HL-60 (cell line): ENCODE measurements around the gene MALRD1.

Source experiments
- GABPA ChIP-seq: IDR thresholded peaks from 2 replicates; pipeline ENCODE4 v1.6.1; 2012; ENCODE audit warnings: low read depth
- POLR2AphosphoS5 ChIP-seq: IDR thresholded peaks from 2 replicates; pipeline ENCODE4 v1.6.1; 2012; ENCODE audit warnings: low read depth
- REST ChIP-seq: IDR thresholded peaks from 2 replicates; pipeline ENCODE4 v1.6.1; 2012; ENCODE audit warnings: low read depth; ENCODE audit not compliant: insufficient replicate concordance
- SPI1 ChIP-seq: IDR thresholded peaks from 2 replicates; pipeline ENCODE4 v1.6.1; 2012; ENCODE audit warnings: low read depth, mild to moderate bottlenecking, borderline replicate concordance
- TF ChIP-seq, protein P1 (sequence below): IDR thresholded peaks from one replicate; pipeline ENCODE4 v1.5.1; 2011; ENCODE audit warnings: low read length, control low read depth, inconsistent platforms; ENCODE audit not compliant: insufficient read depth

- TF ChIP-seq, protein P1, sequence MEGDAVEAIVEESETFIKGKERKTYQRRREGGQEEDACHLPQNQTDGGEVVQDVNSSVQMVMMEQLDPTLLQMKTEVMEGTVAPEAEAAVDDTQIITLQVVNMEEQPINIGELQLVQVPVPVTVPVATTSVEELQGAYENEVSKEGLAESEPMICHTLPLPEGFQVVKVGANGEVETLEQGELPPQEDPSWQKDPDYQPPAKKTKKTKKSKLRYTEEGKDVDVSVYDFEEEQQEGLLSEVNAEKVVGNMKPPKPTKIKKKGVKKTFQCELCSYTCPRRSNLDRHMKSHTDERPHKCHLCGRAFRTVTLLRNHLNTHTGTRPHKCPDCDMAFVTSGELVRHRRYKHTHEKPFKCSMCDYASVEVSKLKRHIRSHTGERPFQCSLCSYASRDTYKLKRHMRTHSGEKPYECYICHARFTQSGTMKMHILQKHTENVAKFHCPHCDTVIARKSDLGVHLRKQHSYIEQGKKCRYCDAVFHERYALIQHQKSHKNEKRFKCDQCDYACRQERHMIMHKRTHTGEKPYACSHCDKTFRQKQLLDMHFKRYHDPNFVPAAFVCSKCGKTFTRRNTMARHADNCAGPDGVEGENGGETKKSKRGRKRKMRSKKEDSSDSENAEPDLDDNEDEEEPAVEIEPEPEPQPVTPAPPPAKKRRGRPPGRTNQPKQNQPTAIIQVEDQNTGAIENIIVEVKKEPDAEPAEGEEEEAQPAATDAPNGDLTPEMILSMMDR = no peak
- TF ChIP-seq REST (no peak), POLR2AphosphoS5 (no peak), GABPA (no peak), SPI1 (no peak)
Observed at GRCh38 chr10:19107406-19107805, 58.8 kb downstream of the MALRD1 start.
